GM23338 (cell line): ENCODE measurements around the gene ALG9. TPM values are rescaled to one million over a fixed set of nuclear protein-coding genes. Genes with fewer than 3 reads are reported as not detected.
A peak's percentile ranks its signal among the peaks of the same experiment; 100 is the strongest.

ENCODE experiments used
- polyA plus RNA-seq: library from polyadenylated mRNA; unstranded; fragments of >200 nt; fragmentation: Nextera tagmentation; extraction: Ambion mirVana; gene quantifications from 2 replicates; pipeline ENCODE4 v1.2.1, GENCODE V29; 2016
- small RNA-seq: library from RNA; depleted of rRNA; stranded (forward); fragments of <200 nt; gene quantifications from one replicate; pipeline ENCODE3, GENCODE V24; 2014; ENCODE audit warnings: low replicate concordance
- total RNA-seq: library from RNA; depleted of rRNA; stranded (reverse); fragments of >200 nt; shearing (Covaris generic); gene quantifications from 2 replicates; pipeline ENCODE4 v1.2.3, GENCODE V29; 2014; rRNA removed

Gene ALG9
- total and polyA plus RNA-seq, 2 experiments from 2014 or later: 25.4 to 31.1 TPM

Small RNA genes lying within 50 kb of the gene (small RNA-seq; reads per million reads assigned to genes)
- not detected for gene GNG5P3
- gene RPL37AP8: 0.32 reads per million, percentile 16 among the genes with 10 or more reads in this experiment

Other genes starting within 250 kb of the ALG9 start
- 75.3 and 82.0 TPM in 2 replicates for gene PPP2R1B, start 105.2 kb downstream of the ALG9 start, total RNA-seq
- 15.9 and 18.5 TPM in 2 replicates for gene PPP2R1B, start 105.2 kb downstream of the ALG9 start, polyA plus RNA-seq
- gene FDXACB1, start 7.6 kb upstream of the ALG9 start, total RNA-seq: 2.4 and 3.0 TPM in 2 replicates
- 1.6 TPM in 2 replicates for gene FDXACB1, start 7.6 kb upstream of the ALG9 start, polyA plus RNA-seq
- 9.9 and 15.8 TPM in 2 replicates for gene CFAP68, start 8.0 kb upstream of the ALG9 start, total RNA-seq
- gene CFAP68, start 8.0 kb upstream of the ALG9 start, polyA plus RNA-seq: 52.8 and 55.8 TPM in 2 replicates
- 6.1 and 6.8 TPM in 2 replicates for gene CRYAB, start 40.2 kb upstream of the ALG9 start, total RNA-seq
- gene CRYAB, start 40.2 kb upstream of the ALG9 start, polyA plus RNA-seq: 8.4 and 9.6 TPM in 2 replicates
- gene HSPB2, start 41.2 kb upstream of the ALG9 start, total RNA-seq: 1.0 and 3.5 TPM in 2 replicates
- gene HSPB2, start 41.2 kb upstream of the ALG9 start, polyA plus RNA-seq: 2.2 and 2.6 TPM in 2 replicates
- gene C11orf52, start 47.3 kb upstream of the ALG9 start, total RNA-seq: 1.0 TPM in 1 of 2 replicates, not detected in the other
- gene C11orf52, start 47.3 kb upstream of the ALG9 start, polyA plus RNA-seq: 4.1 and 4.7 TPM in 2 replicates
- gene DIXDC1, start 65.8 kb upstream of the ALG9 start, total RNA-seq: 17.2 and 18.1 TPM in 2 replicates
- gene DIXDC1, start 65.8 kb upstream of the ALG9 start, polyA plus RNA-seq: 9.4 and 9.6 TPM in 2 replicates
- gene DLAT, start 153.8 kb upstream of the ALG9 start, total RNA-seq: 58.4 and 66.5 TPM in 2 replicates
- gene DLAT, start 153.8 kb upstream of the ALG9 start, polyA plus RNA-seq: 25.2 and 31.8 TPM in 2 replicates
- gene PIH1D2, start 202.4 kb upstream of the ALG9 start, total RNA-seq: 0.16 and 0.80 TPM in 2 replicates
- 0.89 and 1.4 TPM in 2 replicates for gene PIH1D2, start 202.4 kb upstream of the ALG9 start, polyA plus RNA-seq
- gene NKAPD1, start 202.7 kb upstream of the ALG9 start, total RNA-seq: 14.6 and 18.5 TPM in 2 replicates
- gene NKAPD1, start 202.7 kb upstream of the ALG9 start, polyA plus RNA-seq: 36.3 and 40.6 TPM in 2 replicates
- gene TIMM8B, start 215.2 kb upstream of the ALG9 start, total RNA-seq: 52.4 and 53.9 TPM in 2 replicates
- 251 and 281 TPM in 2 replicates for gene TIMM8B, start 215.2 kb upstream of the ALG9 start, polyA plus RNA-seq
- 127 and 157 TPM in 2 replicates for gene SDHD, start 215.3 kb upstream of the ALG9 start, total RNA-seq
- 149 and 163 TPM in 2 replicates for gene SDHD, start 215.3 kb upstream of the ALG9 start, polyA plus RNA-seq